ENCODE measurements around the gene SOCS7. TPM values are rescaled to one million over a fixed set of nuclear protein-coding genes. Genes with fewer than 3 reads are reported as not detected.

The SOCS7 gene
- total RNA-seq, 1 donor from 2014 or later = 33.3 TPM

- Mint-ChIP-seq H3K9me3 (ENCODE audit: unreplicated experiment) (peaks cover 9% of the 10 kb centered on the region), H3K4me1 (ENCODE audit: low read depth, unreplicated experiment) (peaks cover 29% of the 10 kb centered on the region), H3K36me3 (ENCODE audit: unreplicated experiment) (no peaks in the 10 kb centered on the region), H3K27me3 (ENCODE audit: unreplicated experiment) (peaks cover 16% of the 10 kb centered on the region), H3K27ac (ENCODE audit: unreplicated experiment) (peak overlapping the region; percentile 55), H3K4me3 (ENCODE audit: unreplicated experiment) (peak overlapping the region; percentile 5)
- no peak for TF ChIP-seq CTCF (IDR thresholded peaks at IDR 0.05; ENCODE audit: partially characterized antibody, unreplicated experiment)
- DNase-seq = no peak
Observed at GRCh38 chr17:38450557-38451029, 98.9 kb downstream of the SOCS7 start.

- peak overlapping the region; percentile 48 for H3K27ac Mint-ChIP-seq (ENCODE audit: unreplicated experiment)
- peaks cover 16% of the 10 kb centered on the region for H3K27me3 Mint-ChIP-seq (ENCODE audit: unreplicated experiment)
- no peaks in the 10 kb centered on the region for H3K36me3 Mint-ChIP-seq (ENCODE audit: unreplicated experiment)
- peaks cover 31% of the 10 kb centered on the region for H3K4me1 Mint-ChIP-seq (ENCODE audit: low read depth, unreplicated experiment)
- no peak for DNase-seq
- peaks cover 9% of the 10 kb centered on the region for H3K9me3 Mint-ChIP-seq (ENCODE audit: unreplicated experiment)
- TF ChIP-seq CTCF (IDR thresholded peaks at IDR 0.05; ENCODE audit: partially characterized antibody, unreplicated experiment) = no peak
- H3K4me3 Mint-ChIP-seq (ENCODE audit: unreplicated experiment) = peak overlapping the region; percentile 25
Observed at GRCh38 chr17:38451030-38451839, 99.6 kb downstream of the SOCS7 start.

- H3K27me3 Mint-ChIP-seq (ENCODE audit: unreplicated experiment) = peaks cover 16% of the 10 kb centered on the region
- H3K9me3 Mint-ChIP-seq (ENCODE audit: unreplicated experiment) = peaks cover 11% of the 10 kb centered on the region
- H3K36me3 Mint-ChIP-seq (ENCODE audit: unreplicated experiment) = no peaks in the 10 kb centered on the region
- peak overlapping the region; percentile 79 for H3K27ac Mint-ChIP-seq (ENCODE audit: unreplicated experiment)
- peak overlapping the region; percentile 57 for H3K4me3 Mint-ChIP-seq (ENCODE audit: unreplicated experiment)
- H3K4me1 Mint-ChIP-seq (ENCODE audit: low read depth, unreplicated experiment) = peaks cover 33% of the 10 kb centered on the region
- peak; percentile 45 for DNase-seq
- TF ChIP-seq CTCF (IDR thresholded peaks at IDR 0.05; ENCODE audit: partially characterized antibody, unreplicated experiment) = no peak
Observed at GRCh38 chr17:38451840-38452529, 100.3 kb downstream of the SOCS7 start.

- DNase-seq = no peak
- Mint-ChIP-seq H3K27ac (ENCODE audit: unreplicated experiment) (peak overlapping the region; percentile 79), H3K4me1 (ENCODE audit: low read depth, unreplicated experiment) (peaks cover 38% of the 10 kb centered on the region), H3K9me3 (ENCODE audit: unreplicated experiment) (peaks cover 12% of the 10 kb centered on the region), H3K36me3 (ENCODE audit: unreplicated experiment) (no peaks in the 10 kb centered on the region), H3K27me3 (ENCODE audit: unreplicated experiment) (peaks cover 16% of the 10 kb centered on the region), H3K4me3 (ENCODE audit: unreplicated experiment) (peak overlapping the region; percentile 83)
- TF ChIP-seq CTCF (IDR thresholded peaks at IDR 0.05; ENCODE audit: partially characterized antibody, unreplicated experiment) = no peak
Observed at GRCh38 chr17:38452719-38453118, 101.1 kb downstream of the SOCS7 start.
